ENCODE results near the gene GRAMD1C.

Gene GRAMD1C

GRCh38 chr3:113952921-113953320 is 114.3 kb downstream of the GRAMD1C start:
- no peak for DNase-seq (ENCODE audit: low spot score)

GRCh38 chr3:113953677-113954076 is 115.1 kb downstream of the GRAMD1C start:
- DNase-seq (ENCODE audit: low spot score) = no peak

GRCh38 chr3:113954091-113954685 is 115.6 kb downstream of the GRAMD1C start:
- no peak for DNase-seq (ENCODE audit: low spot score)

- DNase-seq (ENCODE audit: low spot score) = no peak
Measured at GRCh38 chr3:113963879-113964278, 125.3 kb downstream of the GRAMD1C start.

- no peak for DNase-seq (ENCODE audit: low spot score)
Measured at GRCh38 chr3:113966172-113966571, 127.6 kb downstream of the GRAMD1C start.

GRCh38 chr3:113968986-113969385 is 130.4 kb downstream of the GRAMD1C start:
- no peak for DNase-seq (ENCODE audit: low spot score)

- DNase-seq (ENCODE audit: low spot score) = peak; percentile 14
Measured at GRCh38 chr3:113977822-113978221, 139.2 kb downstream of the GRAMD1C start.

- DNase-seq (ENCODE audit: low spot score) = no peak
Measured at GRCh38 chr3:113979916-113980315, 141.3 kb downstream of the GRAMD1C start.

- DNase-seq (ENCODE audit: low spot score) = no peak
Measured at GRCh38 chr3:113981803-113982202, 143.2 kb downstream of the GRAMD1C start.

- DNase-seq (ENCODE audit: low spot score) = no peak
Measured at GRCh38 chr3:113983544-113983943, 145.0 kb downstream of the GRAMD1C start.

- peak; percentile 51 for DNase-seq (ENCODE audit: low spot score)
Measured at GRCh38 chr3:113985541-113985940, 147.0 kb downstream of the GRAMD1C start.
